Hematopoietic multipotent progenitor cell treated with erythropoietin and hydrocortisone succinate and interleukin-3 and kit ligand, for 4 days (in vitro differentiated cells): Measurements from ENCODE around the gene UFC1.

Source experiments
- DNase-seq: peaks from one replicate; pipeline ENCODE4 v3.0.0-alpha.2; 2015

The UFC1 gene

GRCh38 chr1:161137881-161138280 is 15.9 kb upstream of the UFC1 start:
- no peak for DNase-seq

- no peak for DNase-seq
These were observed 15.3 kb upstream of the UFC1 start for GRCh38 chr1:161138431-161138830.

DNA sequence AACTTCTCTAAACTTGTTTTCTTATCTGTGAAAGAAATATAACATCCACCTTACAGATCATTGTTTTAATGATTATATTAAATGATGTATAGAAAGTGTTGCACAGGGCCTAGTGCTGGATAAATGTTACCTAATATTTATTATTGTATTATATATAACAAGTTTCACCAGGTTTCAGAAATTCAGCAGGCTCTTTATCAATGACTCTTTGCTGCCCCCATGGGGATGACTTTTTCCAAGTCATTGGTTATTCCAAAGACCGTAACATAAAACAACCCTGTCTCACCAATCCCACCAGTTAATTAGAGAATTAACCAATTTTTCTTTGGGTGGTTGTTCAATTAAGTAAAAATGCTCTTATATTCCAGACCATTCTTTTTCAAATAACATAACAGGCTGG is 14.0 kb upstream of the UFC1 start:
- DNase-seq: peak; percentile 81

- DNase-seq: no peak
These were observed 12.9 kb upstream of the UFC1 start for GRCh38 chr1:161140755-161141400.

GRCh38 chr1:161145832-161146231 is 7.9 kb upstream of the UFC1 start:
- DNase-seq: no peak

GRCh38 chr1:161153176-161153575 is 602 bp upstream of the UFC1 start:
- DNase-seq: peak; percentile 30

DNA sequence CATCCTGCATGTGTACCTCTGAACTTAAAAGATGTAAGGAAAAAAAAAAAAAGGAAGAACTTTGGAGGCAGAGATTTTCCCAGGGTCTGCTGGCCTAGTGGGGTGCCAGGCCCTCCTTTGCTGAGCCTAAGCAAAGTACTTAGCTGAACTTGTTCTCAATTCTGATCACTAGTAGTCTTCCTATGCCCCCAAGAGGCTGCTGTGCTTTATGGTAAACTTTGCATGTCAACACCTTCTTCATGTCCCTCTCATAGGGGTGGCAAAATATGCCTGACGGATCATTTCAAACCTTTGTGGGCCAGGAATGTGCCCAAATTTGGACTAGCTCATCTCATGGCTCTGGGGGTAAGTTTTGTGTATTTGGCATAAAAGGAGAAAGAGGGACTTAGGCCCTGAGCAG is 4.1 kb downstream of the UFC1 start:
- DNase-seq: no peak

DNA sequence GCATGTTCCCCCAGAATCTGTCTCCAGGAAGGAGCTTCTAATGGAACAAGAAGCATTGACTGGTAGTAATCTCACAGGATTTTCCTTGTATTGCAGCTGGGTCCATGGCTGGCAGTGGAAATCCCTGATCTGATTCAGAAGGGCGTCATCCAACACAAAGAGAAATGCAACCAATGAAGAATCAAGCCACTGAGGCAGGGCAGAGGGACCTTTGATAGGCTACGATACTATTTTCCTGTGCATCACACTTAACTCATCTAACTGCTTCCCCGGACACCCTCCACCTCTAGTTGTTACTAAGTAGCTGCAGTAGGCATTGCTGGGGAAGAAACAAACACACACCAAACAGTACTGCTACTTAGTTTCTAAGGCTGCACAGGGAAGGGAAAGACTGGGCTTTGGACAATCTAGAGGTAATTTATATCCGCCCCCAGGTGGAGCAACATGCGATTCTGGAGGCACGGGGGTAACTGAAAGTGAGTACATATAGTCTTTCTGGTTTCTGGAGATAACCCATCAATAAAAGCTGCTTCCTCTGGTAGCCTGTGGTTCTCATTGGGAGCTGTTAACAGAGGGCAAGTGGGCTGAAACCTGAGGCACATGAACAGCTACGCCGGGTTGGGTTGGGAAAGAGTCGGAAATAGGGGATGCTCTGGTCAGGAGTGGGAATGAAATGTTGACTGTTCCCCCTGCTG is 4.7 kb downstream of the UFC1 start:
- DNase-seq: peak; percentile 76

GRCh38 chr1:161159087-161159912 is 5.5 kb downstream of the UFC1 start, which contains the start of gene USP21:
Gene USP21 (plus strand): TSS chr1:161159500. CDS start chr1:161160641, 1,141 bp downstream.
- peak; percentile 97 for DNase-seq

DNA sequence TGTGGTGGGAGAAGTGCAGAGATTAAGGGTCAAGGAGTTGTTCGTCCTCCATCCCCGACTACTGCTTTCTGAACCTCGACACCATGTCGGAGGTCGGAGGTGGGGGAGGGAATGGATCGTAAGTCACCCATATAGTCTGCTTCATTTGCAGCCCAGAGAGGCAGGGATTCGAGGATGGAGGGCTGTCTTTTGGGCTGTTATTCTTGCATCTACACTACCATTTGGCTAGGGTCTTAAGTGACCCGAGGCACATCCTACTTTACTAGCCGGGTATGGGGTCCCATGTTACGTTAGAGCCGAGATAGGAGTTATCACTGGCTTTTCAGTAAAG is 6.1 kb downstream of the UFC1 start:
- no peak for DNase-seq

- DNase-seq: no peak
These were observed 6.9 kb downstream of the UFC1 start for GRCh38 chr1:161160671-161161145.

- DNase-seq: no peak
These were observed 7.9 kb downstream of the UFC1 start for GRCh38 chr1:161161652-161162051.

- no peak for DNase-seq
These were observed 8.3 kb downstream of the UFC1 start for GRCh38 chr1:161162052-161162451.

GRCh38 chr1:161162806-161163205 is 9.0 kb downstream of the UFC1 start:
- no peak for DNase-seq

- DNase-seq: no peak
These were observed 10.0 kb downstream of the UFC1 start for GRCh38 chr1:161163793-161164192.

DNA sequence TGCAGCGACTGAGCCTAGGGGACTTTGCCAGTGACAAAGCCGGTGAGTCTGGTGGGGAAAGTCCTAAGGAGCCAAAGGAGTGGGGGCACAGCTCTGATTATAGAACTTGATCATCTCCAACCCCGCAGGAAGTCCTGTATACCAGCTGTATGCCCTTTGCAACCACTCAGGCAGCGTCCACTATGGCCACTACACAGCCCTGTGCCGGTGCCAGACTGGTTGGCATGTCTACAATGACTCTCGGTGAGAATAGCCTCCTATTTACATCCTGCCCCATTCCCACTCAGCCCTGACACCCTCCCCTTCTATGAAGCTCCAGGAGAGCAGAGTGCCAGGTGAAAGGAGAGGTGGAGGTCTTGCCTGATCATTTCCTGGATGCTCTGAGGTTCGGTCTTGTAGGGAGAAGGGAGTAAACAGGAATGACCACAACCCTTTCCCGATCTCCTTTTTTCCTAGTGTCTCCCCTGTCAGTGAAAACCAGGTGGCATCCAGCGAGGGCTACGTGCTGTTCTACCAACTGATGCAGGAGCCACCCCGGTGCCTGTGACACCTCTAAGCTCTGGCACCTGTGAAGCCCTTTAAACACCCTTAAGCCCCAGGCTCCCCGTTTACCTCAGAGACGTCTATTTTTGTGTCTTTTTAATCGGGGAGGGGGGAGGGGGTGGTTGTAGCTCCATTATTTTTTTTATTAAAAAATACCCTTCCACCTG is 11.3 kb downstream of the UFC1 start:
- DNase-seq: no peak

DNA sequence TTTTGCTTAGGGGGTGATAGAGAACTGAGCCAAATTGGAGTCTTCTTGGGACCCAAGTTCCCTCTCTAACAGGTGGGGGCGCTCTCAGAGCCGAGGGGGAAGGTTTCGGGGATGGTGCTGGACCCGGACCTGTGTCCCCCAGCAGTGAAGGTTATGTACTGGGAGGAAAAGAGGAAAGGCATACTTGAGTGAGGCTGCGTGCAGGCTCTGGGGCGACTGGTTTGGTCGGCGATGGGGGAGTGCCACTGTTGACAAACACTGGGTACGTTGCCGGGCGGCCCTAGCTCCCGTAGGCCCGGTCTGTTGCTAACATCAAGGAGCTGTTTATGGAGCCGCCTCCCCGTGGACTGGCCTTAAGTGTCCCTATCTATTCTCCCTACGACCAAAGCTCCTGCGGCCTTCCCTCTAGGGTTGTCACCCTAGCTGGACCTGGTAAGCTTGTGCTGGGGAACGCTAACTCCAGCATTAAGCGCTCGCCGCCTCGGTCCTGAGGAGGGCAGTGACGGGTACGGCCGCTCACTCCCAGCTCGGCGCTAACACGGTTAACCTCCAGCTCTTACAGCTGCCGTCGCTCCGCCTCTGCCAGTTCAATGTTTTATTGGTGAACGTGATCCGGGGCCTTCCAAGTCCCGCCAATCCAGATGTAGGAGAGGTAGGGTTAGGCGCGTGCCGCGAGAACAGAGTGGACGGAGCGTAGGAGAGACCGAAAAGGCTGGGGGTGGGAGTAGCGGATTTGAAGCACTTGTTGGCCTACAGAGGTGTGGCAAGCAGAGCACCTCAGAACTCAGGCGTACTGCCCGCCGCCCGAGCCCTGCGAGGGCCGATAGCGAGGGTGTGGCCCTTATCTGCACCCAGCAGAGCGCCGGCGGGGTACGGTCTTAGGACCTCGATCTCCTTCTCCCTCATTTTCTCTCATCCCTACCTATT is 12.2 kb downstream of the UFC1 start, which contains the start of gene PPOX:
PPOX (plus strand) TSS at position 685 of the 927 bp plus-strand sequence. CDS start 422 bp downstream, outside the sequence.
- DNase-seq: peak; percentile 100

DNA sequence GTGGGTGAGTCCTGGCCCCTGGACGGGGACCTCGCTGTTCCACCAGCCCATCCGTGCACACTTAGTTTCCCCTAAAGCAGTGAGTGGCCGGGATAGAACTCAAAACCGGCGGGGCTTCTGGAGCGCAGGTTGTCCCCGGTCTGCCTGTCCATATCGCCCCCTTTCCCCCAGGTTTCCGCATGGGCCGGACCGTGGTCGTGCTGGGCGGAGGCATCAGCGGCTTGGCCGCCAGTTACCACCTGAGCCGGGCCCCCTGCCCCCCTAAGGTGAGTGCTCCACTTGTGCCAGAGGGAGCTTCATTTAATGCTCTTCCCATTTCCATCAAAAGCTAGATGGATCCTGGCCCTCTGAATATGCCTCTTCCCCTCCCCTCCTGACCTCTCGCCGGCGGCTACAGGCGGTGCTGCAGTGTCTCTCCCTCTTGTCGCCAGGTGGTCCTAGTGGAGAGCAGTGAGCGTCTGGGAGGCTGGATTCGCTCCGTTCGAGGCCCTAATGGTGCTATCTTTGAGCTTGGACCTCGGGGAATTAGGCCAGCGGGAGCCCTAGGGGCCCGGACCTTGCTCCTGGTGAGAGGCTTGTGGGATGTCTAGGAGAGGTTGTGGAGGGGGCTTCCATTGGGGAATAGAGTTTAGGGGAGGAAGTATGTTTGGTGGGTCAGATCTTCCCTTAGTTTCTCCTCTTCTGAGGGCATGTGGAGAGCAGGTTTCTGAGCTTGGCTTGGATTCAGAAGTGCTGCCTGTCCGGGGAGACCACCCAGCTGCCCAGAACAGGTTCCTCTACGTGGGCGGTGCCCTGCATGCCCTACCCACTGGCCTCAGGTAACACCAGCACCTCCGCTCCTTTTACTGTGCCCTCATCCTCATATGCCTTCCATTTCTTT is 13.1 kb downstream of the UFC1 start:
- peak; percentile 71 for DNase-seq

- no peak for DNase-seq
These were observed 15.1 kb downstream of the UFC1 start for GRCh38 chr1:161168906-161169305.

DNA sequence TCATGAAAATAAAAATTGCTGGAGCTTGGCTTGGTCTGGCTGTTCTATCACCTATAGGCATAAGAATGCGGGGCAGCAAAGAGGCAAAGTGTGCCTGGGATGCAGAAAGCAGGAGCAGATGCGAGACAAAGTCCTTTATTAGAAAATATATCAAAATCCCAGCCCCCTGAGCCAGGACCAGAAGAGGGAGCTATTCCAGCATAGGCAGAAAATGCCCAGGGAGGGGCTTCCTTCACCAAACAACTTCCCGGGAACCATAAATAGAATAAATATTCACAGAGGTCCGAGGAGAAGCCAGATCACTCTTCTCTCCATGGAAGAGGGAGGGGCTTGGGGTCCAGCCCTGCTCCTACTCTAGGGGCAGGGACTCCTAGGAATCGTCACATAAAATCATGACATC is 17.4 kb downstream of the UFC1 start:
- no peak for DNase-seq

DNA sequence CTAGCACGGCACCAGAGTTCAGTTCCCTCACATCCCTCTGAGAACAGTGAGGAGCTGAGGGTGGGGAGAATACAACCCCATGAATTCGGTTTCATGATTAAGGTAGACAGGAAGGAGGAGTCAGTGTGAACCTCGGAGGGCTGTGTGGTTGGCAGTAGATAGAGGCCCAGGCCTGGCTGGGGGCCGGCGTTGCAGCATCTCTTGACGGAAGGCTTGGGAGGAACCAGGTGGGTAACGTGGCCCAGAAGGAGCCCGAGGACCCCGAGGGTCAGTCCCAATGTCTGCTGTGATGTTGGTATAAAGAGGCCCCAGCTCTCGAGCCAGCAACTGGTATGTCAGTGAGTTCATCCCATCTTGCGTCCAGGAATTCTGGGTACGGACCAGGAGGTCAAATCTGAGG is 17.9 kb downstream of the UFC1 start:
- DNase-seq: no peak
